HG03565 (cell line): ENCODE measurements around the gene GABRB2.

Experiments used
- ATAC-seq: cut with Tn5 transposase; IDR thresholded peaks from one replicate; pipeline ENCODE4 v1.9.1; 2021; ENCODE audit warnings: mild to moderate bottlenecking, moderate library complexity; ENCODE audit not compliant: unreplicated experiment

The GABRB2 gene

GRCh38 chr5:161391724-161392123 is 154.8 kb downstream of the GABRB2 start:
- ATAC-seq: no peak

GRCh38 chr5:161391016-161391415 is 155.5 kb downstream of the GABRB2 start:
- ATAC-seq: no peak

DNA sequence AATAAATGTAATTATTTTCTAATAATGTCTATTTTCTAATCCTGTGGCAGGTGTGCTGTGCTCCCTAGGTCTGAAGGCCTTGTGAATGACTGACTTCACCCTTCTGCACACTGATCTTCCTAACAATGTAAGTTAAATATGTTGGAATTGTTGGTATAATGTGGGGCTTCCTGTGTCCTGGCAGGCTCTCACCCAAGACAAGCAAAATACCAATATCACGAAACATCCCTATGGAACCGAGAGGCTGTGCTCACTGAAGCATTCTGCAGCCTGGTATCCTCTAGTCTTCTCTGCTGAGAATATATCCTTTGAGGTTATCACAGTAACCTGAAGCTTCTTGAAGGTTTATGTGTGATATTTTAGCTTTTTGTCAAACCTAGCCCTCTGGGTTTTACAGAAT is 159.4 kb downstream of the GABRB2 start:
- no peak for ATAC-seq

GRCh38 chr5:161385027-161385426 is 161.5 kb downstream of the GABRB2 start:
- ATAC-seq: no peak

GRCh38 chr5:161382685-161383084 is 163.8 kb downstream of the GABRB2 start:
- ATAC-seq: no peak

GRCh38 chr5:161380486-161380885 is 166.0 kb downstream of the GABRB2 start:
- no peak for ATAC-seq

GRCh38 chr5:161378701-161379100 is 167.8 kb downstream of the GABRB2 start:
- ATAC-seq: no peak

DNA sequence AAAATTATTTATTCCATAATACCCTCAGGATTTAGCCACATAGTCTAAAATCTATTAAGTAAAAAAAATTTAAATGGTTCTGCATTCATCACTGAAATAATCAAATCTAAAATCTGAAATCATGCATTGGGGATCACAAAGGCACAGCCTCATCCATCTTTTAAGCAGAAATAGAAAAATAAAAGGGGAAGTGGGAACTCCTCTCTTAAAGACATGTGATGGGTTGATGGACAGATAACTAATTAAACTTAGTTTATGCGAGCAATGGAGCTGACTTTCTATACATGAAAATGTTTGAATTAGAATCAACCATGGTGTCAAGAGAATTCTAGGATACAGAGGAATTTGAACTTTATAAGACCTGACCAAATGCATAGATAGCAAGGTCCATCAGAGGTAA is 170.5 kb downstream of the GABRB2 start:
- ATAC-seq: no peak

- peak; percentile 24 for ATAC-seq
These were observed 173.2 kb downstream of the GABRB2 start for GRCh38 chr5:161373345-161373707.

DNA sequence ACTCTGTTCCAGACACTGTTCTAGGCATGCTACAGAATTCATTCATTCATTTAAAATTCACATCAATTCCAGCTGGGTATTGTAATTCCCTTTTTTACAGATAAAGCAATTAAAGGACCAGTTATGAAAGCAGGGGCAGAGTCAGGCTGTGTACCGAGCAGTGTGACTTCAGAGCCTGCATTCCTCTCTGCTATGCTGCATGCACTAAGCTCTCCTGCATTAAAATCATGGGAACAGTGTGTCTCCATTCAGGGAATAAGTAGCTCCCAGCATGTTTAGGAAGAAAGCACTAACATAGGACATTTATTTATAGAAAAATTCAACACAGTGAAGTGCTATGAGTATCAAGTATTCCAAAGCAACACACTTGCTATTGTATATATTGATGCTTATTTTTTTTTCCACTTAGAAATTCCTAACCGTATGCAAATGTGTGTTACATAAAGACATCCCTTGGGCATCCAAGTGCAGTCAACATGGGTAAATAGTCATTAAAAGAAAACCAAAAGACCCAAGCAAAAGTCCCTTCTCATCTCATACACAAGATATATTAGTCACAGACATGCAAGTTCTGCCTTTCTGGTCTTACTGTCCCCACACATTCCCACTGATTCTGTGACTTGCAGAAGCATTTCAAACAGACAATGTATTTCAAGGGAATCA is 173.7 kb downstream of the GABRB2 start:
- ATAC-seq: peak; percentile 64

DNA sequence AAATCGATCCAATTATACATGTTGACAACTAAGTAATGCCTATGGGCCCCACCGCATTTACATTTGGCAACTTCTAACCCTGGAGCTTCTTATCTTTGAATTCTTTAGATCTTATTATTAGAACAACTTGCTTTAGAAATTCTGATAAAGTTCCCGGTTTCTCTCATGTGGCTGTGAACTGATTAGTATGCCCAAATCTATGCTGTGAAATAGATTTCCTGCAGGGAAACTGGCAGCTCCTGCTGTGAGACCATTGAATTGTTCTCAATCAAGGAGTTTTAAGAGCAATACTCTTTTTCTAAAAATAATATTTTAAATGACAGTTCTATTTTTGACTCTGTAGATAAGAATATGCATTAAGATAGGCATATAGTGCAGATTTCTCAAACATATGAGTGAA is 177.5 kb downstream of the GABRB2 start:
- ATAC-seq: no peak

DNA sequence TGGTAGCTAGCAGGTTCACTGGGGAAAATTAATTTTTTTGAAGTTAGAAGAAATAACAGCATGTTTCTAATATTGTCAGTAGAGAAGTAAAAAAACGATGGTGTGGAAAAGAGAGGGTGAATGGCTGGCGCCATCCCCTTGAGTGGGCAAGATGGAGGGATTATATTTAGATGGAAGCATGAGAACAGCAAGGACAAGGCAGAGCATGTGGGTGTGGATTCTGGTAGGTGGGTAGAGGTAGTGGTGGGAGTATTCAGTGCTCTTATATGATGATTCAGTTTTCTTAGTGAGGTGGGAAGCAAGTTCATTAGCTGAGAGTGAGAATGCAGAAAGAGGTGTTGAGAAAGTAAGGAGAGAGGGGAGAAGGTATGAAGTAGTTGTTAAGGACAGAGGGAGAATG is 188.1 kb downstream of the GABRB2 start:
- ATAC-seq: no peak

- no peak for ATAC-seq
These were observed 202.3 kb downstream of the GABRB2 start for GRCh38 chr5:161344234-161344633.

DNA sequence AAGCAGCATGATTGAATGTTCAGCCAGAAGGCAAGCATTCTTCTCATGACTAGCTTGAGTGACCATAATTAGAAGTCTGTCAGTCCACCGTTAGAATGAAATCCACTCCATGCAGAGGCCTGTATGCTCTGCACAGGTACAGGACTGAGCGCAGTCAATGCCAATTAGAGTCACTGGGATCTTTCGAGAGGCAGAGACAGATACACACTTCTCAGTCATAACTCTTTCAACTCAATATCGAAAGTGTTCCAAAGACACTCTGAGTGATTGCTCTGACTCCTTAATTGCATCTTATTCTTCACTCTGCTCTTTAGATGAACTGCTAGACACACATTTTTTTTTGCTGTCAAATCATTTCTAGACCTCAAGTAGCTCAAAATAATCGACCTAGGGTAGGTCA is 203.6 kb downstream of the GABRB2 start:
- ATAC-seq: no peak

GRCh38 chr5:161340012-161340411 is 206.5 kb downstream of the GABRB2 start:
- no peak for ATAC-seq

DNA sequence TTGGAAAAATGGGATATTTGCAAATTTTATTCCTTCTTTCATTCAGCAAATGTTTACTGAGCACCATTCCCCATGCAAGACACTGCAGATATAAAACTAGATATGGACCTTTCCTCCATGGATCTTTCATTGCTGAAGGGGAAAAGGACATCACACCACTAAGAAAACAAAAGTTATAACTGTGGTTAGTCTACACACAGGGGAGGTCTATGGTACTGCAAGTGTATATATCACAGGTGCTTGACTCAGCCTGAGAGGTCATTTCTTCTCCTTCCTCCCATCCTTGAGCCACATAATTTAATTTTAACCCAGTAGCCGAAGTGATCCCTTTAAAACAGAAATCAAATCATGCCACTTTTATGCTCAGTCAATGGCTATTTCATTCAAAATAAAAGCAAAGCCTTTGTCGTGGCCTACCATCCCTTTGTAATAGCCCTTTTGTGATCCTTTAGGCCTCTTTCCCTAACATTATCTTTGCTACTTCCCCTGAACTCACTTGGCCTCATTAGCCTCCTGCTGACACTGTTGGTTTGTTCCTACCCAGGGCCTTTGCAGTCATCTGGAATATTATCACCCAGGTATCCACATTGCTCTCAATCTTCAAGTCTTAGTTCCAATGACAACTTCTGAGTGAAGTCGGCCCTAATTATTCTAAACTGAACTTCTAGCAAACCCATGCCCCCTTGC is 213.2 kb downstream of the GABRB2 start:
- no peak for ATAC-seq

- ATAC-seq: no peak
These were observed 214.2 kb downstream of the GABRB2 start for GRCh38 chr5:161332343-161332742.

DNA sequence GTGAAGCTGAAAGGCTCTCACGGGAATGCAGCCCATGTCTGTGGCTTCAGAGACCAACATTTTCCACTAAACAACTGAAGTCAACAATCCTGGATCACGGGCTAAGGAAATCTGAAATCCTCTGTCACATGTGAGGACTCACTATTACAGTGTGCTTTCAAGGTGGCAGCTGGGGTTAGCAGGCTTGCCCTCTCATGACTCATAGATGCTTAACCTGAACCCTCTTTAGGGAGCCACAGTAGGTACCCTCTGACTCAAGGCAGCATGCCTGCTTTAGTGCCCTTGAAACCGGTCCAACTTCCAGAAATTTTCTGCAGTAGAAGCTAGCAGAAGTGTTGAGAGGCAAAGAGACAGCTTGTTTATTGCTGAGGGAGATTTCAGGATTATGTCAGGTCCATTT is 232.5 kb downstream of the GABRB2 start:
- ATAC-seq: no peak

GRCh38 chr5:161312882-161313281 is 233.6 kb downstream of the GABRB2 start:
- ATAC-seq: no peak

- ATAC-seq: no peak
These were observed 234.6 kb downstream of the GABRB2 start for GRCh38 chr5:161311965-161312364.

DNA sequence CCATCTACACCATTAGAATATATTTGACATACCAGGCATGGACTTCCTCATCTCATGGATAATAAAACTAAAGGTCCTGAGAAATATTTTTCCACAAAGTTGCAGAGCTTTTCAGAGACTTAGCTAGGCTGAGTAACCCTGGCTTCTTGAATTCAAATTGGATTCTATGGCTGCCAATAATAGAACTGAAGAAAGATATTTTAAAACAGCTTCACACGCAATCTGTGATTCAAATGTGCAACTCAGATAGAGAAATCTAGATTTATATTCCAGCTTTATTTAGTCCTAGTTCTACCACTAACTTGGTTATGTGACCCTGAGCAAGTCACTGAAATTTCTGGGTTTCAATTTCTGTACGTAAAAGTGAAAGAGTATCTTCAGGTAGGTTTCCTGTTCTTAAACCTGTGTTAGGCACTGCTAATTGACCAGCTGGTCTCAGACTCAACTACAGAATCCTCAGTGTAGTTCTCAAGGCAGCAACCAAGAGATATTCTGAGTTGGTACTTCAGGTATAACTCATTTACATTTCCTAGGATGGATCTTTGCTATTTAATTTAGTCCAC is 235.3 kb downstream of the GABRB2 start:
- peak; percentile 98 for ATAC-seq

DNA sequence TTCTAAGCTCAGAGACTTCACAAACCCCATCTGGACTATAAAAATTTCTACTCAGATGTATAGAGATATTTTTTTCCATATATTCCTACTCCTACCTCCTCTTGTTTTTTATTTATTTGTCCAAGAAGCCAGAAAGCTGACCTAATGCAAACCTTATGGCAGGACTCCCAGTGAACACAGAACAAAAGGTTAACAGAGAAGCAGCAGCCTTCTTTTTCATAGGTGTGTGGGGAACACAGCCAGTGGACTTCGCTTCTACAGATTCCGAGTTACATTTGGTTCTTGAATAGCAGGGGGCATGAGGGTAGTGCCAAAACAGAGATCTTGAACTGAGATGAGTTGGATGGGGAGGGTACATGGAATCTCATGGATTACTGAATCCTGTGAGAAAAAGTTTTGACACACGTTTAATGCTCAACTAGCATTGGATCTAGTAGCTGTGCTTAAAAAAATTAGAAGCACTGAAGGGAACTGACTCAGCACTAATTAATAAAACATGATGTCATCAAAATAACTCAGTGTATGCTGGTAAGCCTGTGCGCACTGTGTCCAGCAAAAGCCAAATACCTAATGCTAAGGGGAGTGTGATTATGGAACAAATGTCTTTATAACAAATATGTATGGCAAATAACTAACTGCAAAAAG is 240.1 kb downstream of the GABRB2 start:
- ATAC-seq: no peak
